HepG2 (cell line): ENCODE measurements around the gene RPP25L. TPM values are rescaled to one million over a fixed set of nuclear protein-coding genes. Genes with fewer than 3 reads are reported as not detected.

Experiments used
- ARNT ChIP-seq: fragments of 450-650 bp; IDR thresholded peaks from 2 replicates; pipeline ENCODE4 v1.6.1; 2017
- EED ChIP-seq: sonication (generic); formaldehyde crosslinking; IDR thresholded peaks from 2 replicates; pipeline ENCODE4 v1.5.0; 2020; ENCODE audit warnings: mild to moderate bottlenecking, missing genetic modification reagents
- FOXO4 ChIP-seq: sonication (generic); formaldehyde crosslinking; conservative IDR thresholded peaks from 2 replicates; pipeline ENCODE4 v1.8.1; 2023; ENCODE audit warnings: missing genetic modification reagents
- KDM5A ChIP-seq: fragments of 200-600 bp; sonication (generic); IDR thresholded peaks from 2 replicates; pipeline ENCODE4 v1.7.0; 2018; ENCODE audit warnings: antibody characterized with exemption, mild to moderate bottlenecking, low read length, borderline replicate concordance
- NFE2 ChIP-seq: sonication (generic); formaldehyde crosslinking; IDR thresholded peaks from 2 replicates; pipeline ENCODE4 v1.4.0; 2020; ENCODE audit warnings: missing genetic modification reagents
- POGZ ChIP-seq: sonication (generic); formaldehyde crosslinking; IDR thresholded peaks from 2 replicates; pipeline ENCODE4 v1.4.0; 2020; ENCODE audit warnings: mild to moderate bottlenecking, missing genetic modification reagents
- STAT5B ChIP-seq: sonication (generic); formaldehyde crosslinking; IDR thresholded peaks from 2 replicates; pipeline ENCODE4 v1.4.0; 2020; ENCODE audit warnings: missing genetic modification reagents
- TRIM22 ChIP-seq: fragments of 450-650 bp; IDR thresholded peaks from 2 replicates; pipeline ENCODE4 v1.6.1; 2017
- U2AF2 ChIP-seq: fragments of 200-400 bp; formaldehyde crosslinking; IDR thresholded peaks from 2 replicates; pipeline ENCODE4 v1.6.1; 2017; ENCODE audit warnings: low read depth, mild to moderate bottlenecking, low read length
- ZFP1 ChIP-seq: IDR thresholded peaks from 2 replicates; pipeline ENCODE4 v1.6.1; 2016
- ZMAT3 ChIP-seq: sonication (generic); formaldehyde crosslinking; conservative IDR thresholded peaks from 2 replicates; pipeline ENCODE4 v1.7.0; 2021; ENCODE audit warnings: missing genetic modification reagents
- ZNF143 ChIP-seq: sonication (generic); formaldehyde crosslinking; IDR thresholded peaks from 2 replicates; pipeline ENCODE4 v1.4.0; 2020; ENCODE audit warnings: missing genetic modification reagents
- ZNF282 ChIP-seq: fragments of 450-650 bp; IDR thresholded peaks from 2 replicates; pipeline ENCODE4 v1.6.1; 2018; ENCODE audit not compliant: partially characterized antibody
- ZNF513 ChIP-seq: sonication (generic); formaldehyde crosslinking; conservative IDR thresholded peaks from 2 replicates; pipeline ENCODE4 v1.5.0; 2020; ENCODE audit warnings: missing genetic modification reagents
- ZNF749 ChIP-seq: sonication (generic); formaldehyde crosslinking; IDR thresholded peaks from 2 replicates; pipeline ENCODE4 v1.8.0; 2022; ENCODE audit warnings: mild to moderate bottlenecking, missing genetic modification reagents, moderate library complexity, borderline replicate concordance
- ZNF792 ChIP-seq: IDR thresholded peaks from 2 replicates; pipeline ENCODE4 v1.6.1; 2016
- polyA plus RNA-seq, 8 experiments: library from polyadenylated mRNA; depleted of rRNA in 3 of 8; stranded (reverse) in 7 of 8; unstranded in 1 of 8; fragments of >200 nt; fragmentation: Illumina TruSeq in 4 of 8; extraction: Trizol in 4 of 8; gene quantifications; 2 replicates each; pipeline versions ENCODE4 v1.2.1 to v1.2.3, GENCODE V29; 2011 to 2016; ENCODE audit warnings: low read depth in 4 of 8, missing spikeins in 1 of 8, mixed read lengths in 1 of 8; ENCODE audit not compliant: insufficient read depth in 1 of 8
- total RNA-seq, 5 experiments: library from RNA; depleted of rRNA; stranded (reverse); fragments of >200 nt; fragmentation: Illumina TruSeq; extraction: Trizol; gene quantifications; 2 replicates each; pipeline ENCODE4 v1.2.3, GENCODE V29; 2016; ENCODE audit warnings: low read depth in 1 of 5
- TF ChIP-seq, protein P1 (sequence below): sonication (generic); formaldehyde crosslinking; IDR thresholded peaks from 2 replicates; pipeline ENCODE4 v1.4.0; 2020; ENCODE audit warnings: missing genetic modification reagents
- TF ChIP-seq, protein P2 (sequence below): sonication (generic); formaldehyde crosslinking; IDR thresholded peaks from 2 replicates; pipeline ENCODE4 v1.4.0; 2020; ENCODE audit warnings: missing genetic modification reagents, low read depth, mild to moderate bottlenecking, borderline replicate concordance
- TF ChIP-seq, protein P3 (sequence below): sonication (generic); formaldehyde crosslinking; IDR thresholded peaks from 2 replicates; pipeline ENCODE4 v1.5.0; 2020; ENCODE audit warnings: mild to moderate bottlenecking, low read depth, missing genetic modification reagents, borderline replicate concordance
- TF ChIP-seq, protein P4 (sequence below): sonication (generic); formaldehyde crosslinking; IDR thresholded peaks from 2 replicates; pipeline ENCODE4 v1.5.0; 2020; ENCODE audit warnings: missing genetic modification reagents

The RPP25L gene
- total and polyA plus RNA-seq, 2 of the 13 experiments (the other 11 are each of a cell fraction or from before 2014, with no cell fraction given) = 24.5 to 27.3 TPM

- TF ChIP-seq POGZ (no peak; the same call in 1 of the 2 replicates), ZNF143 (no peak), FOXO4 (0 out of 2 replicates have a peak, but pooled peaks have one; percentile 10), ZNF749 (CRISPR knock-in tag) (peak; percentile 85; the same call in 1 of the 2 replicates), ZFP1 (CRISPR knock-in tag) (no peak), EED (CRISPR knock-in tag) (0 out of 2 replicates have a peak, but pooled peaks have one; percentile 25), U2AF2 (no peak), NFE2 (no peak), STAT5B (CRISPR knock-in tag) (no peak), ZMAT3 (CRISPR knock-in tag) (peak; percentile 84; the same call in 1 of the 2 replicates), ZNF513 (CRISPR knock-in tag) (no peak), TRIM22 (no peak), KDM5A (peak; percentile 24; the same call in 1 of the 2 replicates), ZNF282 (no peak), ARNT (no peak), ZNF792 (CRISPR knock-in tag) (no peak)
- TF ChIP-seq, protein P1, sequence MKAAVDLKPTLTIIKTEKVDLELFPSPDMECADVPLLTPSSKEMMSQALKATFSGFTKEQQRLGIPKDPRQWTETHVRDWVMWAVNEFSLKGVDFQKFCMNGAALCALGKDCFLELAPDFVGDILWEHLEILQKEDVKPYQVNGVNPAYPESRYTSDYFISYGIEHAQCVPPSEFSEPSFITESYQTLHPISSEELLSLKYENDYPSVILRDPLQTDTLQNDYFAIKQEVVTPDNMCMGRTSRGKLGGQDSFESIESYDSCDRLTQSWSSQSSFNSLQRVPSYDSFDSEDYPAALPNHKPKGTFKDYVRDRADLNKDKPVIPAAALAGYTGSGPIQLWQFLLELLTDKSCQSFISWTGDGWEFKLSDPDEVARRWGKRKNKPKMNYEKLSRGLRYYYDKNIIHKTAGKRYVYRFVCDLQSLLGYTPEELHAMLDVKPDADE (CRISPR knock-in tag) = no peak
- TF ChIP-seq, protein P2, sequence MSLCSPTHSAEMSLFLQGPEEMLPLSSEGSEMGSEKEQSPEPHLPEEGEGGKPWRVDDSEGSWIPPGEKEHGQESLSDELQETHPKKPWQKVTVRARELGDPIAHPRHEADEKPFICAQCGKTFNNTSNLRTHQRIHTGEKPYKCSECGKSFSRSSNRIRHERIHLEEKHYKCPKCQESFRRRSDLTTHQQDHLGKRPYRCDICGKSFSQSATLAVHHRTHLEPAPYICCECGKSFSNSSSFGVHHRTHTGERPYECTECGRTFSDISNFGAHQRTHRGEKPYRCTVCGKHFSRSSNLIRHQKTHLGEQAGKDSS (CRISPR knock-in tag) = peak; percentile 17; the same call in 1 of the 2 replicates
- TF ChIP-seq, protein P3, sequence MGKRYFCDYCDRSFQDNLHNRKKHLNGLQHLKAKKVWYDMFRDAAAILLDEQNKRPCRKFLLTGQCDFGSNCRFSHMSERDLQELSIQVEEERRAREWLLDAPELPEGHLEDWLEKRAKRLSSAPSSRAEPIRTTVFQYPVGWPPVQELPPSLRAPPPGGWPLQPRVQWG (CRISPR knock-in tag) = no peak
- TF ChIP-seq, protein P4, sequence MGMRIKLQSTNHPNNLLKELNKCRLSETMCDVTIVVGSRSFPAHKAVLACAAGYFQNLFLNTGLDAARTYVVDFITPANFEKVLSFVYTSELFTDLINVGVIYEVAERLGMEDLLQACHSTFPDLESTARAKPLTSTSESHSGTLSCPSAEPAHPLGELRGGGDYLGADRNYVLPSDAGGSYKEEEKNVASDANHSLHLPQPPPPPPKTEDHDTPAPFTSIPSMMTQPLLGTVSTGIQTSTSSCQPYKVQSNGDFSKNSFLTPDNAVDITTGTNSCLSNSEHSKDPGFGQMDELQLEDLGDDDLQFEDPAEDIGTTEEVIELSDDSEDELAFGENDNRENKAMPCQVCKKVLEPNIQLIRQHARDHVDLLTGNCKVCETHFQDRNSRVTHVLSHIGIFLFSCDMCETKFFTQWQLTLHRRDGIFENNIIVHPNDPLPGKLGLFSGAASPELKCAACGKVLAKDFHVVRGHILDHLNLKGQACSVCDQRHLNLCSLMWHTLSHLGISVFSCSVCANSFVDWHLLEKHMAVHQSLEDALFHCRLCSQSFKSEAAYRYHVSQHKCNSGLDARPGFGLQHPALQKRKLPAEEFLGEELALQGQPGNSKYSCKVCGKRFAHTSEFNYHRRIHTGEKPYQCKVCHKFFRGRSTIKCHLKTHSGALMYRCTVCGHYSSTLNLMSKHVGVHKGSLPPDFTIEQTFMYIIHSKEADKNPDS (CRISPR knock-in tag) = no peak
These were observed at the start of gene RPP25L (continued) for GRCh38 chr9:34611811-34612787.
